ENCODE results near the gene CALHM1. TPM values are rescaled to one million over a fixed set of nuclear protein-coding genes. Genes with fewer than 3 reads are reported as not detected.
"Not testable (repeated sequence)": the region's sequence is repeated elsewhere in the genome, so short reads cannot be mapped to it uniquely, and the experiment has no call there.

Gene CALHM1, protein sequence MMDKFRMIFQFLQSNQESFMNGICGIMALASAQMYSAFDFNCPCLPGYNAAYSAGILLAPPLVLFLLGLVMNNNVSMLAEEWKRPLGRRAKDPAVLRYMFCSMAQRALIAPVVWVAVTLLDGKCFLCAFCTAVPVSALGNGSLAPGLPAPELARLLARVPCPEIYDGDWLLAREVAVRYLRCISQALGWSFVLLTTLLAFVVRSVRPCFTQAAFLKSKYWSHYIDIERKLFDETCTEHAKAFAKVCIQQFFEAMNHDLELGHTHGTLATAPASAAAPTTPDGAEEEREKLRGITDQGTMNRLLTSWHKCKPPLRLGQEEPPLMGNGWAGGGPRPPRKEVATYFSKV
- total RNA-seq (2014; rRNA removed; shearing (Covaris generic)): not detected in 2 replicates

- no peak for DNase-seq (ENCODE audit: low read depth)
These were observed at the start of gene CALHM1 for GRCh38 chr10:103458720-103459119. Gene CALHM1, minus strand, starts transcription at chr10:103458900. Its CDS starts 149 bp downstream, at chr10:103458751.

- DNase-seq (ENCODE audit: low read depth): no peak
These were observed 48.8 kb upstream of the CALHM1 start for GRCh38 chr10:103507235-103508191.

- no peak for DNase-seq (ENCODE audit: low read depth)
These were observed 47.4 kb upstream of the CALHM1 start for GRCh38 chr10:103506061-103506460.

- DNase-seq (ENCODE audit: low read depth): peak; percentile 92
These were observed 45.6 kb upstream of the CALHM1 start for GRCh38 chr10:103504181-103504783.

DNA sequence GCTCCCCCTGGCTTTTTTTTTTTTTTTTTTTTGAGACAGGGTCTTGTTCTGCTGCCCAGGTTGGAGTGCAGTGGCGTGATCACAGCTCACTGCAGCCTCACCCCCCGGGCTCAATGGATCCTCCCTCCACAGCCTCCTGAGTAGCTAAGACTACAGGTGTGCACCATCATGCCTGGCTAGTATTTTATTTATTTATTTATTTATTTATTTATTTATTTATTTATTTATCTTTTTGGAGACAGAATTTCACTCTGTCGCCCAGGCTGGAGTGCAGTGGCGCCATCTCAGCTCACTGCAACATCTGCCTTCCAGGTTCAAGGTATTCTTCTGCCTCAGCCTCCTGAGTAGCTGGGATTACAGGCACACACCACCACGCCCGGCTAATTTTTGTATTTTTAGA, 45.1 kb upstream of the CALHM1 start:
- DNase-seq (ENCODE audit: low read depth): not testable (repeated sequence)

- no peak for DNase-seq (ENCODE audit: low read depth)
These were observed 44.4 kb upstream of the CALHM1 start for GRCh38 chr10:103502849-103503660.

GRCh38 chr10:103501186-103501585, 42.5 kb upstream of the CALHM1 start:
- no peak for DNase-seq (ENCODE audit: low read depth)

- DNase-seq (ENCODE audit: low read depth): no peak
These were observed 41.8 kb upstream of the CALHM1 start for GRCh38 chr10:103500481-103500880.

- DNase-seq (ENCODE audit: low read depth): no peak
These were observed 41.2 kb upstream of the CALHM1 start for GRCh38 chr10:103499881-103500280.

DNA sequence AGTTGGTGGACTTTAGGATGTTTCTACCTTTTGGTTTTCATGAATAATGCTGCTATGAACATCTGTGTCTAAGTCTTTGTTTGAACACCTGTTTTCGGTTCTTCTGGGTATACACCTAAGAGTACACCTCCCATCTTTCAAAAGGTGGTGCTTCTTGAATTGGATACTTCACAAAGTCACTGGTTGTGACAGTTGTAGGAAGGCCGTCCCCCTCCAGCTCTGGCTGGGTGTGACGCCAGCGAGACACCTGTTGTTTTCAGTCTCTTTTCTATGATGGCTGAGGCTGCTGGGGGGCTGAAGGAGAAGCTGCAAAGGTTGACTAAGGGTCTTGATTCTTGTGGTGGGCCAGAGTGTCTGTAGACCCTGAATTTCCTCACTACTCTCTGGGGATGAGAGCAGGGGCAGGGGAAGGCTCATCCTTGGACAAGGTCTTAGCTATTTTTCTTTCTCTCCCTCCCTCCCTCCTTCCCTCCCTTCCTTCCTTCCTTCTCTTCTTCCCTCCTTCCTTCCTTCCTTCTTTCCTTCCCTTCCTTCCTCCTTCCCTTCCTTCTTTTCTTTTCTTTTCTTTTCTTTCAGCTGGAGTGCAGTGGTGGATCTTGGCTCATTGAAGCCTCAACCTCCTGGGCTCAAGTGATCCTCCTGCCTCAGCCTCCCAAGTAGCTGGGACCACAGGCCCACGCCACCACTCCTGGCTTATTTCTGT, 40.4 kb upstream of the CALHM1 start:
- DNase-seq (ENCODE audit: low read depth): no peak

DNA sequence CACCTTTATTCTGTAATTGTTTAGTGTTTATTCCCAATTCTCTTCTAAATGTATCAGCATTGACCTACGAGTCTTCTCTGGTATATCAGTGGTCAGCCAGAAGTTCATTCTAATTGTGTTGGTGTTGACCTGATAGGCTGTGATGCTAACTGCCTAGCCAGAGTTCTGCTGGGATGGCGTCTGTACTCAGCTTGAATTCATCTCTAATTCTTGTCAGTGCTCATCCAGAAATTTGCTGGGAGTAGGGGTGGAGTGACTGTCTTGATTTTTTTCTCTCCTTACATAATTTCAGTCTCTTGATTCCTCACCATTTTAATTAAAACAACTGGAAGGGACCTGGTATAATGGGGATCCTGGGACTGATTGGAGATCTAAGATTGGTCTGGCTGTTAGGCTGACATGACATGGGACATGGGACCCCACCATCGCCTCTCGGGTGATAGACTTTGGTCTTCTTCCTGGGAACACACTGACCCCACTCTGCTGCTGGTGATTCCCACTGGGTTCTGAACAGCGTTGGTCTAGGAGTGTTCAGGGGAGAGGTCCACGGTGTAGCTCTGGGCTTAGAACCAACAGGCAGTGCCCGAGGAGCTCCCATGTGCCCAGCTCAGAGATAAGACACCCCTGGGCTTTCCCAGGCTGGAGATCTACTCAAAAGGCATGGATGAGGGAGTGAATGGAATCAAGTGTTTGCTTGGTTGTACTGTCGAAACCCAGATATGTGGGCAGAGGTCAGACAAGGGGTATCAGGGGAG, 38.6 kb upstream of the CALHM1 start:
- no peak for DNase-seq (ENCODE audit: low read depth)

DNA sequence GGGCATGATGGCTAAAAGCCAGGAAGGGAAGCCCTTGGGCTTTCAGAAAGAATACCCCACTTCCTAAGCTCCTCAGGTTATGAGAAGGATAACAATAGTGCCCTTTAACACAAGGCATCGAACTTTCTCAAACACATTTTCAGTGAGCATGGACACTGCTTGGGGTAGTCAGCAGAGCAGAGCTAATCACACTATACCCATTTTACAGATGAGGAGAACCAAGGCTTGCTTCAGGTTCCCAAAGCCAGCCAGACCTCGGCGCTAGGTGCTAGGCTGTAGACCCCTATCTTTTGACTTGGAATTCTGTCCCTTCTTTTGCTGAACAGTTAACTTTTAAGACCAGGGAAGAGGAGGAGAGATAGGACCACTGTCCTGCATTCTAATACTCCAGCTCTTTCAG, 36.6 kb upstream of the CALHM1 start:
- DNase-seq (ENCODE audit: low read depth): no peak

GRCh38 chr10:103493916-103494877, 35.5 kb upstream of the CALHM1 start:
- DNase-seq (ENCODE audit: low read depth): no peak

- DNase-seq (ENCODE audit: low read depth): peak; percentile 25
These were observed 34.7 kb upstream of the CALHM1 start, which contains the start of gene NEURL1 for GRCh38 chr10:103493362-103493915. Gene NEURL1, plus strand, starts transcription at chr10:103493705. Its CDS starts 683 bp downstream, at chr10:103494388.

- no peak for DNase-seq (ENCODE audit: low read depth)
These were observed 34.1 kb upstream of the CALHM1 start for GRCh38 chr10:103492655-103493261.

DNA sequence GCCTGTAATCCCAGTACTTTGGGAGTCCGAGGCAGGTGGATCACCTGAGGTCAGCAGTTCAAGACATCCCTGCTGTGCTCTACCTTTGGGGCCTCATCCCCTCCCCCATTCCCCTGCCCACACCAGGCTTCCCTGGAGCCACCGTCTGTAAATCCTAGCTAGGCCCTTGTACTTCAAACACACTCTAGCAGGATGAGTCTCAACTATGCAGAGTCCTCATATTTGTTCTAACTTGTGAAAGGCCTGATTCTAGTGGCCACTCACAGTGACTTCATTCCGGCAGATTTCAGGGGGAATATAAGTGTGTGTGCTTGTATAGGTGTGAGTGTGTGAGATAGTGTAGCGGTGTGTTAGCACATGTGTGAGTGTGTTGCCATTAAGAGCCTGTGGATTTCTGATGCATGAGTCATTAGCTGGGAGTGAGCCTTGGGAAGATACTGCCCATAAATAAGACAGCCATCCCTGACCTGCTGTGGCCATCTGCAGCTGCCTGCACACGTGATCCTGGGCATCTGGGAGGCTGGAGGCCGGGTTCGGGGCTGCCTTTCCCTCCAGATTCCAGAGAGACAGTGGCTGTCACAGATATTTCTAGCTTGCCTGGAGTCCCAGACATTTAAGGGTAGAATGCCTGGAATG, 33.1 kb upstream of the CALHM1 start:
- peak; percentile 96 for DNase-seq (ENCODE audit: low read depth)

GRCh38 chr10:103490986-103491314, 32.2 kb upstream of the CALHM1 start:
- no peak for DNase-seq (ENCODE audit: low read depth)

DNA sequence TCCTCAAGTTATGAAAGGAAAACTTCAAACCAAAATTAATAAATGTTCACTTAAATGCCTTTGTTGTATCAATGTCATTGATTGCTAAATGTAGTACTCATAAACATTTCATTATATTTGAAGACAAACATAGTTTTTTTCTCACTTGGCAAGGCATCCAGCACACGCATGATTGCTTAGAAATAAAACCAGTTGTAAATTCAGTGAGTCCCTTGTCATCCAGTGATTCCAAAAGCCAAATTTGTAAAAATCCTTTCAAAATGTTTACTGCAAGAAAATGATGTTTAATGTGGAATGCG, 28.7 kb upstream of the CALHM1 start:
- no peak for DNase-seq (ENCODE audit: low read depth)
